HG02970 (cell line): ENCODE measurements around the gene UBE2N.

Experiments
- ATAC-seq: cut with Tn5 transposase; IDR thresholded peaks from one replicate; pipeline ENCODE4 v1.9.1; 2021; ENCODE audit warnings: mild to moderate bottlenecking, moderate library complexity, moderate number of reproducible peaks; ENCODE audit not compliant: unreplicated experiment, low FRiP score

The UBE2N gene

GRCh38 chr12:93441617-93442410, at the start of gene UBE2N:
TSS of gene UBE2N (minus strand) at chr12:93441947. CDS start at chr12:93441884, 63 bp downstream.
- ATAC-seq: peak; percentile 77

- no peak for ATAC-seq
These were observed 42.7 kb upstream of the UBE2N start for GRCh38 chr12:93484315-93484981.

DNA sequence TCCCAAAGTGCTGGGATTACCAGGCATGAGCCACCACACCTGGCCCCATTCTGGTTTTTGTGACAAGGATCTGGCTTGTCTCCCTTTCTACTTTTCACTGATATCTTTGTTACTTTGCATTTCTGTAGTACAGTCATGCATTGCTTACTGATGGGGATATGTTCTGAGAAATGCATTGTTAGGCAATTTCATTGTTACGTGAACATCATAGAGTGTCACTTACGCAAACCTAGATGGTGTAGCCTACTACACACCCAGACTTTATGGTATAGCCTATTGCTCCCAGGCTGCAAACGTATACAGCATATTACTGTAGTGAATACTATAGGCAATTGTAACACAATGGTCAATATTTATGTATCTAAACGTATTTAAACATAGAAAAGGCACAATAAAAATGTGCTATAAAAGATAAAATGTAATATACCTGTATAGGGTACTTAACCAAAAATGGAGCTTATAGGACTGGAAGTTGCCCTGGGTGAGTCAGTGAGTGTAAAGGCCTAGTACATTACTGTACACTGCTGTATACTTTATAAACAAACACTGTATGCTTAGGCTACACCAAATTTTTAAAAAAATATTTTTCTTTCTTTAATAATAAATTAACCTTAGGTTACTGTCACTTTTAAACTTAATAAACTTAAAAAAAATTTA, 41.5 kb upstream of the UBE2N start:
- no peak for ATAC-seq

DNA sequence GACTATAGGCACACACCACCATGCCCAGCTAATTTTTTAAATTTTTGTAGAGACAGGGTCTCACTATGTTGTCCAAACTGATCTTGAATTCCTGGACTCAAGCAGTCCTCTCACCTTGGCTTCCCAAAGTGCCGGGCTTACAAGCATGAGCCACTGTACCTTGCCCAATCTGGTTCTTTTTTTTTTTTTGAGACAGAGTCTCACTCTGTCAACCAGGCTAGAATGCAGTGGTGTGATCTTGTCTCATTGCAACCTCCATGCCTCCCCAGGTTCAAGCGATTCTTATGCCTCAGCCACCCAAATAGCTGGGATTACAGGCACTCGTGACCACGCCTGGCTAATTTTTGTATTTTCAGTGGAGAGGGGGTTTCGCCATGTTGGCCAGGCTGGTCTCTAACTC, 41.0 kb upstream of the UBE2N start:
- no peak for ATAC-seq

DNA sequence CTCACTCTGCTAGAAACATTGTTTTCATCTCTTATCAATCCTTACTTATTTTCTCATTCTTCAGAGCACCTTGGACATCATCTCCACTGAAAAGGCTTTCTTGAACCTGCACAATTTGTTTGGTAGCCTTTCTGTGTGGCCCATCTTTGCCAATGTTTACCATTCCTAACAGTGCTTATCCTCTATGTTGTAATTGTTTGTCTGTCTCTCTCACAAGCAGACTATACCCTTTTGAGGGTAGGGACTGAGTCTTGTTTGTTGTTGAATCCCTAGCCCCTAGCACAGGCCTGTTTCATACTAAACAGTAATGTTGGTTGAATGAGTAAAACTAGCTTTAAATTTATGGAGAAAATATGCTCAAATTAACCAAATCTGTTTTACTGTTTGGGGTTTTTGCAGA, 34.8 kb upstream of the UBE2N start:
- ATAC-seq: no peak

DNA sequence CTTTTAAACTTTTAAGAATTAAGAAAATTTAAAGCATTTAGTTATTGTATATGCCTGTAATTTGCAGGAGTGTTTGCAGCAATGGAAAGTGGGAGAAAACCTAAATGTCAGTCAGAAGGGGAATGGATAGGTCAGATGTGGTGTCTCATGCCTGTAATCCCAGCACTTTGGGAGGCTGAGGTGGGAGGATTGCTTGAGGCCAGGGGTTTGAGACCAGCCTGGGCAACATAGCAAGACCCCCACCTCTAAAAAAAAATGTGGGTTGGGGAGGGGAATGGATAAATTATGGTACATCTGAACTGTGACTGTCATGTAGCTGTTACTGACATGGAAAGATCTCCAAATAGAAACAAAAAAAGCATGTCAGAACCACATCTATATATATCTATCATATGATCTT, 27.6 kb upstream of the UBE2N start:
- ATAC-seq: no peak

GRCh38 chr12:93468008-93468371, 26.2 kb upstream of the UBE2N start:
- peak; percentile 17 for ATAC-seq

- peak; percentile 77 for ATAC-seq
These were observed 25.7 kb upstream of the UBE2N start, which contains the start of gene MRPL42 for GRCh38 chr12:93467351-93468007. TSS of gene MRPL42 (plus strand) at chr12:93467514. CDS start at chr12:93469286, 1,772 bp downstream.

GRCh38 chr12:93466625-93467350, 25.0 kb upstream of the UBE2N start:
- ATAC-seq: no peak

DNA sequence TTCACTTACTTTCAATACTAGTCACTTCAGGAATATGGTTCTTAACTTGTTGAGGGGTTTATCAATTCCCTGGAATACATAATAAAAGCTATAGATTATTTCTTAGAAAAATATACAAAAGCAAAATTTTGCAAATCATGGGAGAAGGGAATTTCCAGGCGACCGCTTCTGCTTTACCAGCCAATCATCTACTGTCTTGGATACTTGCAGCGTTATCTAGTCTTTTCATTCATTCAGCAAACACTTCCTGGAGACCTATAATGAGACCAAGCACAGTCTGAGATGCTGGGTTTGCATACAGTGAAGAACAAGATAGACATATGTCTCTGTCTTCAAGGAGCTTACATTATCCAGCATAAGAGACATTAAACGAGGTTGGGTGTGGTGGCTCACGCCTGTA, 24.1 kb upstream of the UBE2N start:
- no peak for ATAC-seq

GRCh38 chr12:93461503-93461902, 19.8 kb upstream of the UBE2N start:
- ATAC-seq: no peak

DNA sequence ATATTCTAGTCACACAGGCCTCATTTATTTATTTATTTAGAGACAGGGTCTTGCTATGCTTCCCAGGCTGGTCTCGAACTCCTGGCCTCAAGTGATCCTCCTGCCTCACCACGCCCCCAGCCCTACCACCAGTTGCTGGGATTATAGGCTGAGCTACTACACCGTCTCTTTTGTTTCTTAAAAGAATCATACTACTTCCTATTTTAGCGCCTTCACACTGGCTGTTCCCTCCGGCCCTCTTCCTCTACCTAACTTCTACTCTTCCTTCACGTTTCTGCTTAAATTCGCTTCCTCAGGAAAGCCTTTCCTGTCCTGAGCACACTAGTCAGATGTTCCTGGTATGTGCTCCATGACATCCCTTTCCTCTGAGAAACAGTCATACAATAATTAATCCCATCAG, 19.2 kb upstream of the UBE2N start:
- ATAC-seq: no peak

- no peak for ATAC-seq
These were observed 18.3 kb upstream of the UBE2N start for GRCh38 chr12:93460003-93460402.

GRCh38 chr12:93459097-93459496, 17.4 kb upstream of the UBE2N start:
- no peak for ATAC-seq

DNA sequence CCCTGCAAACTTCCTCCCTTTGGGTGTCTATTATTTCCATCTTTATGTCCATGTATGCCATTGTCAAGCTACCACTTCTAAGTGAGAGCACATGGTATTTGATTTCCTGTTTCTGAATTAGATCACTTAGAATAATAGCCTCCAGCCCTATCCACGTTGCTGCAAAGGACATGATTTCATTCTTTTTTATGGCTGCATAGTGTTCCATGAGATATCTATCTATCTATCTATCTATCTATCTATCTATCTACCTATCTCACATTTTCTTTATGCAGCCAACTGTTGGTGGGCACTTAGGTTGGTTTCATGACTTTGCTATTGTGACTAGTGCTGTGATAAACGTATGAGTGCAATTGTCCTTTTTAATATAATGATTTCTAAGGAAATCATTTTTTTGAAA, 14.3 kb upstream of the UBE2N start:
- ATAC-seq: no peak

- no peak for ATAC-seq
These were observed 11.9 kb upstream of the UBE2N start for GRCh38 chr12:93453633-93454032.

DNA sequence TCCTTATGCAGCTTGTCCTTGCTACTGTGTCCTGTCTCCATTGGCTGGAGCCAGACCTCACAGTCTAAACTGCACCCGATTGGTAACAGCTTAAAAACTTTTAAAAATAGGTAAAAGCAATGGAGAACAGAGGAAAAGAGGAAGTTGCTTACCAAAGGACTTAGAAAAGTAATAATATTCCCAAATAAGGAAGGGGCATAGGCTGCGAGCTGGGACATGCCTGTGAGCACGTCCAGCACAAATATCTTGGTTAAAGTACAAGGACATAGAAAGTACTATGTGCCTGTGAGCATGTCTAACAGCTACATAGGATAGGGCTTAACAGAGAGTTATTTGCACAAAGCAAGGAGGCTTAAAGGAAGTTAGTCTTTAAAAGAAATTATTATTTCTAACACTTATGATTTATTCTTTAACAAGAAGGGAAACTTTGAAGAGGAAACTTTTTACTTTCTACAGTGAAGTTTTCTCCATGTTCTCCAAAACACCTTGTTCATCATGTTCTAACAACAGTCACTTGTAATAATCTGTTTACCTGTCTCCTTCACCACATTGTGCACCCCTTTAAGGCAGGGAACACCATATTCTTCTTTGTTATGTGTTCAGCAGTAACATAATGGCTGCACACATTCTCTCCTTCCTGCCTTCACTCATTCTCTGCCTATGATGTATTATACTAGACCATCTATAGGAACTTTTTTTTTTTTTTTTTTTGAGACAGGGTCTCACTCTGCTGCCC, 9.8 kb upstream of the UBE2N start:
- ATAC-seq: no peak

DNA sequence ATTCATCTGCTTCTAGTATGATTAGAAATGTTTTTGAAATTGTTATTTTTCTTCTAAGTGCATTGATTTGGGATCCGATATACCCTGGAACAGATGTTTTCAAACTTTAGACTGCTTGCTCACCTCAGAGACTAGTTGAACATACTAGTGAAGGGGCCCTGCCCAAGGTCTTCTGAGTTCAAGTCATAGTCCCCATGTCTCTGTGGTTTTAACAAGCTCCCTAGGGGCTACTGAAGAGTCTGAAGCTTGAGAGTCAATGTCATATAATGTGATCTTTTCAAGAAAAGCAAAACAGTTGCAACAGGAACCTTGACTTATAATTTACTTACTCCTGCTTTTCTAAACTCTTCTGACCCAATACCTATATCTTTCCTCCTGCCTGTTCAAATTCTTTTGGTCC, 7.5 kb upstream of the UBE2N start:
- no peak for ATAC-seq

- no peak for ATAC-seq
These were observed 7.0 kb upstream of the UBE2N start for GRCh38 chr12:93448796-93449195.
